ENCODE data around the gene ERCC2.

GRCh38 chr19:45362291-45362690 lies 8.1 kb downstream of the ERCC2 start:
- TF ChIP-seq POLR2A (IDR thresholded peaks at IDR 0.05) (no peak), POLR2AphosphoS5 (IDR thresholded peaks at IDR 0.05) (no peak)
